ENCODE data around the gene MXD3.

MXD3 gene

DNA sequence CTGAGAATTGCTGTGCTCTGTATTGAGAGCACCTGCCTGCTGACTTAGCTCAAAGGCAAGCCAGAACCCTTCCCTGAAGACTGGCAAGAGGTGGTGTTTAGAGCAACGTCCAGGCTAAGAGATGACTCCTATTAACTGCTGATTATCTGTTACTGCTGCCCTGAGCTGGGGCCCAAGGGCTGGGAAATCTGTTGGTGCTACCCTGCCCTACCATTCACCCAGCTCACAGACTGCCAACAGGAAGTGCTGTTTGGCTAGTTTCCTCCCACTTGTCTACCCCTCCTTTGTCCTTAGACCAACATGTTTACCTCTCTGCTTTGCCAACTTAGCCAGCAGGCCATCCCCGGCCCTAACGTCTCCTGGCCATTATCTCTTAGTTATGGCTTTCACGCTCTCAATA lies 15.1 kb downstream of the MXD3 start:
- TF ChIP-seq CTCF (IDR thresholded peaks at IDR 0.05), result no peak
- peak overlapping the region in 1 of 2 donors; percentile 37 for H3K27ac ChIP-seq

DNA sequence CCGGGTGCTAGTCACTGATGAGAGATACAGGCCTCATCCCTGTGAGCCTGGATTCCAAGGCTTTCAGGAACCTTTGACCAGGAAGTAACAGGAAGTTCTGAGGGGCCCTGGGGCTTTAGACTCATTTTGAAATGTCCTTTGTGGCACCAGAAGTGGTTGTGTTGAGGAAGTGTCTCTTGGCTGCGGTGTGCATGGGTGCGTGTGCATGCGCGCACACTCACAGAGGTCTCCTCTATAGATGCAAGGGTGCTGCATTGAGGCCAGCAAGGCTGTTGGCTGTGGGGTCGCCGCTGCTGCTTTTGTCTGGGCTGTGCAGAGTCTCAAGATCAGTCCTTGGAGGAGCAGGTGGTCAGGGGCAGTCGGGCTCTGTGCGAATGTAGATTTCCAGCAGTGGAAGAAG lies 15.8 kb downstream of the MXD3 start:
- no peak for TF ChIP-seq CTCF (IDR thresholded peaks at IDR 0.05)
- DNase-seq (ENCODE audit: low spot score), result no peak
- no peak overlapping the region for H3K27ac ChIP-seq
- no peak overlapping the region for H3K4me3 ChIP-seq

More for the DNA sequence above, 15.1 kb downstream of the MXD3 start:
- no peak for DNase-seq (ENCODE audit: low spot score)
- no peak overlapping the region for H3K4me3 ChIP-seq

GRCh38 chr5:177294632-177295031 lies 17.1 kb downstream of the MXD3 start:
- TF ChIP-seq CTCF (IDR thresholded peaks at IDR 0.05), result no peak
- H3K4me3 ChIP-seq, result no peak overlapping the region
- no peak for DNase-seq (ENCODE audit: low spot score)
- H3K27ac ChIP-seq, result no peak overlapping the region

GRCh38 chr5:177293819-177294581 lies 17.7 kb downstream of the MXD3 start:
- H3K4me3 ChIP-seq, result no peak overlapping the region
- H3K27ac ChIP-seq, result no peak overlapping the region
- no peak for DNase-seq (ENCODE audit: low spot score)
- TF ChIP-seq CTCF (IDR thresholded peaks at IDR 0.05), result no peak

DNA sequence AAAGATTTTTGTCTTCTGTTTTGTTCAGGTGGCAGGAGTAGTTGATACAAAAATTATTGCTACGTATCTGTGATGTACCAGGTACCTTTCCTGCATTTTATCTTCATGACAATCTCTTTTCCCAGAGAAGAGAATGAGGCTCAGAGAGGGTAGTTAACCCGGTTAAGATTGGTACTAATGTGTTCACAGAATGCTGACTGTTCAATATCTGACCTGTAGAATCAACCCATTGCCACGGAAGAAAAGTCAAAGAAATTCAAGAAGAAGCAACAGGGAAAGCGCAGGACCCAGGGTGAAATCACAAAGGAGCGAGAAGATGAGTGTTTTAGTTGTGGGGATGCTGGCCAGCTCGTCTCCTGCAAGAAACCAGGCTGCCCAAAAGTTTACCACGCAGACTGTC lies 20.0 kb downstream of the MXD3 start:
- no peak for DNase-seq (ENCODE audit: low spot score)
- no peak overlapping the region for H3K27ac ChIP-seq

GRCh38 chr5:177290816-177291596 lies 20.7 kb downstream of the MXD3 start:
- DNase-seq (ENCODE audit: low spot score), result no peak
- no peak overlapping the region for H3K4me3 ChIP-seq
- no peak for TF ChIP-seq CTCF (IDR thresholded peaks at IDR 0.05)
- H3K27ac ChIP-seq, result no peak overlapping the region

More for the DNA sequence above, 20.0 kb downstream of the MXD3 start:
- H3K4me3 ChIP-seq, result no peak overlapping the region
- TF ChIP-seq CTCF (IDR thresholded peaks at IDR 0.05), result no peak

Data from coronary artery (tissue), 2 donors.